Measurements from ENCODE around the gene CELA1. TPM values are rescaled to one million over a fixed set of nuclear protein-coding genes. Genes with fewer than 3 reads are reported as not detected.

The CELA1 gene
- total RNA-seq, 1 experiment from 2014 or later, result not detected

GRCh38 chr12:51361161-51362016, 14.9 kb upstream of the CELA1 start:
- ChIA-PET CTCF (interaction anchor here (0.5 to 3.3 kb wide), 5 partner anchors 10 to 92 kb away, joined by 3 to 12 read pairs (median 4); no protein-coding TSS in a partner anchor), POLR2A (no interaction called here)
- Mint-ChIP-seq H3K9me3 (no peaks in the 10 kb centered on the region), H3K27me3 (ENCODE audit: low read depth) (no peaks in the 10 kb centered on the region; the same call in 1 of the 2 replicates), H3K27ac (no peak overlapping the region), H3K4me3 (no peak overlapping the region), H3K4me1 (no peaks in the 10 kb centered on the region), H3K36me3 (peaks cover 5% of the 10 kb centered on the region)
- ATAC-seq (no peak), DNase-seq (ENCODE audit: low spot score) (no peak)
- TF ChIP-seq USF2 (CRISPR knock-in tag; IDR thresholded peaks at IDR 0.05) (no peak), FOXP4 (CRISPR knock-in tag; IDR thresholded peaks at IDR 0.05) (no peak), TP53 (CRISPR knock-in tag; IDR thresholded peaks at IDR 0.05) (no peak), STAT6 (CRISPR knock-in tag; conservative IDR thresholded peaks at IDR 0.05; ENCODE audit: low read depth) (no peak), NR1H2 (CRISPR knock-in tag; IDR thresholded peaks at IDR 0.05) (no peak), ZNF219 (CRISPR knock-in tag; IDR thresholded peaks at IDR 0.05; ENCODE audit: borderline replicate concordance) (no peak), MYBL2 (CRISPR knock-in tag; IDR thresholded peaks at IDR 0.05) (no peak)

GRCh38 chr12:51360315-51360714, 13.8 kb upstream of the CELA1 start:
- Mint-ChIP-seq H3K27ac (no peak overlapping the region), H3K4me1 (no peaks in the 10 kb centered on the region), H3K27me3 (ENCODE audit: low read depth) (no peaks in the 10 kb centered on the region; the same call in 1 of the 2 replicates), H3K4me3 (no peak overlapping the region), H3K36me3 (peaks cover 5% of the 10 kb centered on the region), H3K9me3 (no peaks in the 10 kb centered on the region)
- no peak for TF ChIP-seq NFYB (CRISPR knock-in tag; conservative IDR thresholded peaks at IDR 0.05; ENCODE audit: low read depth)
- no peak for DNase-seq (ENCODE audit: low spot score)
- ATAC-seq, result no peak
- CTCF ChIA-PET, result interaction anchor here (1.0 to 3.3 kb wide), 3 partner anchors 9 to 19 kb away, joined by 3 to 12 read pairs (median 3); no protein-coding TSS in a partner anchor
- POLR2A ChIA-PET, result no interaction called here

- ChIA-PET POLR2A (interaction anchor here (1.0 kb wide), 1 partner anchor 10 kb away, joined by 3 read pairs; no protein-coding TSS in a partner anchor), CTCF (interaction anchor here (1.0 kb wide), 1 partner anchor 19 kb away, joined by 3 read pairs; no protein-coding TSS in a partner anchor)
- ATAC-seq, result no peak
- TF ChIP-seq HMGXB4 (CRISPR knock-in tag; IDR thresholded peaks at IDR 0.05) (no peak), RORB (CRISPR knock-in tag; IDR thresholded peaks at IDR 0.05) (no peak), ZNF512 (CRISPR knock-in tag; IDR thresholded peaks at IDR 0.05; ENCODE audit: borderline replicate concordance) (no peak), STAT6 (CRISPR knock-in tag; conservative IDR thresholded peaks at IDR 0.05; ENCODE audit: low read depth) (no peak), ESRRA (CRISPR knock-in tag; IDR thresholded peaks at IDR 0.05; ENCODE audit: borderline replicate concordance) (no peak), GTF2I (CRISPR knock-in tag; conservative IDR thresholded peaks at IDR 0.05) (no peak), IRF1 (CRISPR knock-in tag; IDR thresholded peaks at IDR 0.05) (no peak), SMAD3 (CRISPR knock-in tag; IDR thresholded peaks at IDR 0.05; ENCODE audit: borderline replicate concordance) (no peak), SP1 (CRISPR knock-in tag; conservative IDR thresholded peaks at IDR 0.05) (no peak)
These were observed 13.4 kb upstream of the CELA1 start for GRCh38 chr12:51359851-51360250.

More at GRCh38 chr12:51359851-51360250, 13.4 kb upstream of the CELA1 start:
- H3K27me3 Mint-ChIP-seq (ENCODE audit: low read depth), result no peaks in the 10 kb centered on the region; the same call in 1 of the 2 replicates
- H3K4me3 Mint-ChIP-seq, result no peak overlapping the region
- no peaks in the 10 kb centered on the region for H3K9me3 Mint-ChIP-seq
- no peak for DNase-seq (ENCODE audit: low spot score)
- no peaks in the 10 kb centered on the region for H3K4me1 Mint-ChIP-seq
- no peak overlapping the region for H3K27ac Mint-ChIP-seq
- H3K36me3 Mint-ChIP-seq, result peaks cover 5% of the 10 kb centered on the region
